ENCODE measurements around the gene LAMA2.

DNA sequence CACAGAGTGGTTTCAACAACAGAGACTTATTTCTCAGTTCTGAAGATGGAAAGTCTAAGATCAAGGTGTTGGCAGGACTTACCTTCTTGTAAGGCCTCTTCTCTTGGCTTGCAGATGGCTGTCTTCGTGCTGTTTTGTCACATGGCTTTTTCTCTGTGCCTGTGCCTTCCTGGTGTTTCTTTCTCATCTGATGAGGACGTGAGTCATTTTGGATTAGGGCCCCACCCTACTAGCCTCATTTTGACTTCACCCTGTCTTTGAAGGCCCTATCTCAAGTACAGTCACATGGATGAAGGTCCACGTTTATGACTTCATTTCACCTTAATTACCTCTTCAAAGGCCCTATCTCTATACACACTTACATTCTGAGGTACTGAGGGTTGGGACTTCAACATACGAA lies 41.4 kb upstream of the LAMA2 start:
- TF ChIP-seq, protein P1, sequence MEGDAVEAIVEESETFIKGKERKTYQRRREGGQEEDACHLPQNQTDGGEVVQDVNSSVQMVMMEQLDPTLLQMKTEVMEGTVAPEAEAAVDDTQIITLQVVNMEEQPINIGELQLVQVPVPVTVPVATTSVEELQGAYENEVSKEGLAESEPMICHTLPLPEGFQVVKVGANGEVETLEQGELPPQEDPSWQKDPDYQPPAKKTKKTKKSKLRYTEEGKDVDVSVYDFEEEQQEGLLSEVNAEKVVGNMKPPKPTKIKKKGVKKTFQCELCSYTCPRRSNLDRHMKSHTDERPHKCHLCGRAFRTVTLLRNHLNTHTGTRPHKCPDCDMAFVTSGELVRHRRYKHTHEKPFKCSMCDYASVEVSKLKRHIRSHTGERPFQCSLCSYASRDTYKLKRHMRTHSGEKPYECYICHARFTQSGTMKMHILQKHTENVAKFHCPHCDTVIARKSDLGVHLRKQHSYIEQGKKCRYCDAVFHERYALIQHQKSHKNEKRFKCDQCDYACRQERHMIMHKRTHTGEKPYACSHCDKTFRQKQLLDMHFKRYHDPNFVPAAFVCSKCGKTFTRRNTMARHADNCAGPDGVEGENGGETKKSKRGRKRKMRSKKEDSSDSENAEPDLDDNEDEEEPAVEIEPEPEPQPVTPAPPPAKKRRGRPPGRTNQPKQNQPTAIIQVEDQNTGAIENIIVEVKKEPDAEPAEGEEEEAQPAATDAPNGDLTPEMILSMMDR (IDR thresholded peaks at IDR 0.05): no peak
- no peak for TF ChIP-seq POLR2A (IDR thresholded peaks at IDR 0.05)
- no peak for TF ChIP-seq EP300 (IDR thresholded peaks at IDR 0.05)

Data from sigmoid colon (tissue), 4 donors.